Aorta (tissue), 5 donors: ENCODE results near the gene FAM13C. TPM values are rescaled to one million over a fixed set of nuclear protein-coding genes. Genes with fewer than 3 reads are reported as not detected.

Experiments used
- ATAC-seq: fragments of 200-7000 bp; cut with Tn5 transposase; one replicate; pipeline ENCODE4 v1.9.1; 2022; ENCODE audit warnings: moderate library complexity; ENCODE audit not compliant: low FRiP score
- DNase-seq, 2 donors: peaks; one replicate each; pipeline ENCODE4 v3.0.0-alpha.2; 2020
- H3K27ac ChIP-seq, 2 donors: one replicate each; pipeline ENCODE4 v1.5.1; 2013; ENCODE audit warnings: low read length in 2 of 2, mild to moderate bottlenecking in 2 of 2, moderate library complexity in 2 of 2, control low read depth in 1 of 2, inconsistent platforms in 1 of 2, low read depth in 1 of 2
- H3K27me3 ChIP-seq, 2 donors: one replicate each; pipeline ENCODE4 v1.6.1; 2013; ENCODE audit warnings: control low read depth in 1 of 2, low read length in 1 of 2, mild to moderate bottlenecking in 1 of 2, moderate library complexity in 1 of 2; ENCODE audit not compliant: insufficient read depth in 2 of 2, control insufficient read depth in 1 of 2
- H3K36me3 ChIP-seq, 2 donors: one replicate each; pipeline ENCODE4 v1.6.1; 2013; ENCODE audit warnings: control low read depth in 1 of 2, low read length in 1 of 2, mild to moderate bottlenecking in 1 of 2; ENCODE audit not compliant: insufficient read depth in 2 of 2, control insufficient read depth in 1 of 2
- H3K4me1 ChIP-seq, 2 donors: one replicate each; pipeline ENCODE4 v1.6.1; 2013; ENCODE audit warnings: low read length in 2 of 2, control low read depth in 1 of 2, mild to moderate bottlenecking in 1 of 2, moderate library complexity in 1 of 2; ENCODE audit not compliant: insufficient read depth in 2 of 2, control insufficient read depth in 1 of 2
- H3K4me3 ChIP-seq, 2 donors: one replicate each; pipeline ENCODE4 v1.5.1; 2013; ENCODE audit warnings: low read length in 2 of 2, control low read depth in 1 of 2, mild to moderate bottlenecking in 1 of 2
- H3K9me3 ChIP-seq: one replicate; pipeline ENCODE4 v1.6.1; 2013; ENCODE audit warnings: mild to moderate bottlenecking, low read length; ENCODE audit not compliant: control insufficient read depth
- WGBS, 2 donors: extraction: QIAGEN DNeasy Blood & Tissue Kit; methylation state at CpG; one replicate each; pipeline ENCODE4 v1.1.7; 2013; 5-methylcytosine and 5-hydroxymethylcytosine counted together
- intact Hi-C, 2 donors: fragments of 100-400 bp; cut with DNase I; formaldehyde crosslinking; loops; one replicate each; pipeline versions ENCODE4 v1.14.2 to v1.15.0; 2022
- polyA plus RNA-seq, 2 donors: library from polyadenylated mRNA; stranded (reverse); fragments of 200-250 nt; gene quantifications; one replicate each; pipeline ENCODE4 v1.2.3, GENCODE V29; 2013
- total RNA-seq, 2 donors: library from RNA; stranded (reverse); fragmentation: NEBNext Ultra II Directional; extraction: Animal tissue kit (Norgen Biotek cat#: 25700); gene quantifications; one replicate each; pipeline ENCODE4 v1.2.1, GENCODE V29; 2021
- donor health status: healthy with polysubstance abuse.
- donor health status: Bipolar disorder and iron deficiency.
- donor health status: DM: no; HTN: no; CAD: no.
- donor health status: DM: no; HTN: no; CAD: no.
- donor health status: DM: yes; HTN: yes; CAD: no.

Gene FAM13C
- total and polyA plus RNA-seq, 4 donors: 7.4 to 49.7 (median 12.2) TPM

DNA sequence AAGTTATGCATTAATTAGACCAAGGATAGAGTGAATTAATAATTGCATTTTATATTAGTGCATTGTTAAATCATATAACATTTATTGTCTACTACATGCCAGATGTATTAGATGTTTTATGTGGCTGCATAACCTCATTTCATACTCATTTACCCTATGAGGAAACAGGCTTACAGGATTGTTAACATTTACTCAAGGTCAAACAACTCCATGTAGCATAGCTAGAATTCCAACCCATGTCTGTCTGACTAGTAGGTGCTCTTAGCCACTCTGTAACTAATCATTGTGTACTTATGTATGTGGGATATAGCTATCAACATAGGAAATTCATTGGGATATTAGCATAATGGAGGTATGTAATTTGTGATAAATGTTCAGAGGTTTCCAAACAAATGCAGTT lies 139.6 kb downstream of the FAM13C start:
- Histone ChIP-seq H3K27me3 (no peaks in the 10 kb centered on the region), H3K4me3 (no peak overlapping the region), H3K9me3 (no peaks in the 10 kb centered on the region), H3K27ac (no peak overlapping the region), H3K36me3 (no peaks in the 10 kb centered on the region), H3K4me1 (no peaks in the 10 kb centered on the region)
- DNase-seq: no peak
- intact Hi-C loops: no loop called here
- ATAC-seq: no peak

DNA sequence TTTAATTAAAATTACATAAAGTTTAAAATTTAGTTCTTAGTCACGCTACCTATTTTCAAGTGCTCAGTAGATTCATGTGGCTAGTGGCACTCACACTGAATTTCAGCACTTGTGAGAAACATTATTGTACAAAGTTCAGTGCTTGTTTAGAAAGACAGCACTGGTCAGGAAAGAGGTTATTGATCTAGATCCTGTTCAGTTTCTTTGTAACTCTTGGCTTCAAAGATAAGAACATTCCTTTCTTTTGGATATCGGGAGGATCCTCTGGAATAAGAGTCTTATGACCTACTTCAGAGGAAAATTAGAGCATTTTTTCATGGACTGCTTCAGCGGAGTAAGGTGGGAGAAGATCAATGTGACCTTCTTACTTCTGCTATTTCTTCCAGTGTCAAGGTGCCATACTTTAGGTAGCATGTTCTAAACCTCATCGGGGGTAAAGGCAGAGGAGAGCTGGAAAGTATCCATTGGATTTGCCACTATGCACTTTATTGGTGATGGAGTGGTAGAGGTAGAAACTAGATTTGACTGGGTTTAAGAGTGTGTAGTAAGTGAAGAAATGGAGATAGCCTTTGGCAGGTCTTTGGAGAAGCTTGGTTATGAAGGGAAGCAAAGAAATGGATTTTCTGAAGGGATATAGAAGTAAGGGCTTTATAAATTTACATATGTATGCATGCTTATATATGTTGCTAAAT lies 146.0 kb downstream of the FAM13C start:
- 70 to 72% methylated on average over 4 of the region's 4 CpGs for WGBS, 2 donors
- no peak overlapping the region for H3K27ac ChIP-seq
- no peaks in the 10 kb centered on the region for H3K27me3 ChIP-seq
- no peak overlapping the region for H3K4me3 ChIP-seq
- H3K36me3 ChIP-seq: no peaks in the 10 kb centered on the region
- intact Hi-C loops: no loop called here
- ATAC-seq (no peak), DNase-seq (no peak)
- H3K4me1 ChIP-seq: no peaks in the 10 kb centered on the region
- H3K9me3 ChIP-seq: no peaks in the 10 kb centered on the region

GRCh38 chr10:59214160-59214559 lies 148.2 kb downstream of the FAM13C start:
- H3K9me3 ChIP-seq: no peaks in the 10 kb centered on the region
- intact Hi-C loops: no loop called here
- H3K36me3 ChIP-seq: no peaks in the 10 kb centered on the region
- DNase-seq: no peak
- no peak for ATAC-seq
- WGBS, 2 donors: 97 to 100% methylated on average over 1 of the region's 1 CpG
- H3K4me3 ChIP-seq: no peak overlapping the region
- H3K27me3 ChIP-seq: no peaks in the 10 kb centered on the region
- H3K4me1 ChIP-seq: no peaks in the 10 kb centered on the region
- no peak overlapping the region for H3K27ac ChIP-seq

DNA sequence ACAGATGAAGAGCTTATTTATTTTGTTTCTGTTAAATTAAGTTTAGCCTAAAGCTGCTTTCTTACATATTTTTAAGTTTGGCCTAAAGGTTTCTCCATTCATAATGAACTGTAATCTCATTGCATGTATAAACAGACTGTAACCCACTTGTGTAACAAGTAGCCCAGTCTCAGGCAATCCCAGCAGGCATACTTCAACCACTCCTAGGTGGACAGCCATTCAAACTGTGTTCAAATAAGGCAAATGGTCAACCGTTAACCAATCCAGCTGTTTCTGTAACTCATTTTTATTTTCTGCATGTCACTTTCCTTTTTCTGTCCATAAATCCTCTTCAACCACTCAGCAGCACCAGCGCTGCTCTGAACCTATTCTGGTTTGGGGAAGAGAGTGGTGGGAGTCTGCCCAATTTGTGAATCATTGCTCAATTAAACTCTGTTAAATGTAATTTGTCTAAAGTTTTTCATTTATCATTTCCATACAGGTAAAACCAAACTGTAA lies 150.0 kb downstream of the FAM13C start:
- no peaks in the 10 kb centered on the region for H3K9me3 ChIP-seq
- H3K27me3 ChIP-seq: no peaks in the 10 kb centered on the region
- no peak overlapping the region for H3K4me3 ChIP-seq
- intact Hi-C loops: no loop called here
- no peaks in the 10 kb centered on the region for H3K36me3 ChIP-seq
- no peak for DNase-seq
- WGBS, 2 donors: 80 to 83% methylated on average over 2 of the region's 2 CpGs
- H3K4me1 ChIP-seq: no peaks in the 10 kb centered on the region
- no peak for ATAC-seq
- H3K27ac ChIP-seq: no peak overlapping the region

- ATAC-seq: no peak
Measured at GRCh38 chr10:59206204-59206720, 156.1 kb downstream of the FAM13C start.

More at GRCh38 chr10:59206204-59206720, 156.1 kb downstream of the FAM13C start:
- no peak for DNase-seq
- no peaks in the 10 kb centered on the region for H3K9me3 ChIP-seq
- H3K27ac ChIP-seq: no peak overlapping the region
- no peaks in the 10 kb centered on the region for H3K36me3 ChIP-seq
- no peak overlapping the region for H3K4me3 ChIP-seq
- no peaks in the 10 kb centered on the region for H3K27me3 ChIP-seq
- intact Hi-C loops: no loop called here
- WGBS, 2 donors: 96 to 97% methylated on average over 5 of the region's 5 CpGs
- no peaks in the 10 kb centered on the region for H3K4me1 ChIP-seq

Other genes starting within 250 kb of the FAM13C start
- under 1 TPM; 0.19 to 0.54 TPM for gene PHYHIPL, start 185.9 kb downstream of the FAM13C start, total RNA-seq
- 1 to 10 TPM in 1 of 2 donors, under 1 TPM in 1; 0.54 to 2.3 TPM for gene PHYHIPL, start 185.9 kb downstream of the FAM13C start, polyA plus RNA-seq